ENCODE measurements around the gene TMEM45A.

GRCh38 chr3:100523050-100523760 lies 30.8 kb downstream of the TMEM45A start:
- TF ChIP-seq CTCF (IDR thresholded peaks at IDR 0.05; ENCODE audit: low read depth, low read length) (no peak), EZH2phosphoT487 (IDR thresholded peaks at IDR 0.05; ENCODE audit: low read depth) (no peak)

All from OCI-LY3 (cell line).